PC-3 (cell line): ENCODE data around the gene ARFGEF2. TPM values are rescaled to one million over a fixed set of nuclear protein-coding genes. Genes with fewer than 3 reads are reported as not detected.

Source experiments
- ATAC-seq: fragments of 200-7000 bp; cut with Tn5 transposase; 2 replicates; pipeline ENCODE4 v1.9.1; 2020; ENCODE audit warnings: mild to moderate bottlenecking, moderate library complexity
- BruUV-seq: library from RNA; stranded (reverse); fragments of 400-500 nt; replicated peaks from 2 replicates; lab custom pipeline; 2021; lab: Mats Ljungman, UMichigan
- CTCF ChIA-PET: fragments of 300-600 bp; sonication (Branson Sonifier 250); formaldehyde crosslinking; loops from one replicate; lab custom pipeline; 2022; ENCODE audit warnings: antibody characterized with exemption; lab: Charles Lee
- POLR2A ChIA-PET: fragments of 300-600 bp; sonication (Branson Sonifier 250); formaldehyde crosslinking; loops from one replicate; lab custom pipeline; 2022; ENCODE audit warnings: antibody characterized with exemption; ENCODE audit not compliant: unreplicated experiment; lab: Charles Lee
- DNase-seq: peaks from one replicate; pipeline ENCODE4 v3.0.0-alpha.2; 2015
- H2AFZ ChIP-seq: fragments of 300-600 bp; sonication (generic); 2 replicates; pipeline ENCODE4 v1.6.0; 2016; ENCODE audit warnings: antibody characterized with exemption, low read length
- H3F3A ChIP-seq: fragments of 300-600 bp; sonication (generic); one replicate; pipeline ENCODE4 v1.6.0; 2017; ENCODE audit warnings: antibody characterized with exemption, low read length, control low read depth, mild to moderate bottlenecking; ENCODE audit not compliant: unreplicated experiment
- H3K27ac ChIP-seq: fragments of 300-600 bp; sonication (generic); 2 replicates; pipeline ENCODE4 v1.5.1; 2016; ENCODE audit warnings: mild to moderate bottlenecking, low read length
- H3K27me3 ChIP-seq: fragments of 300-600 bp; sonication (generic); 2 replicates; pipeline ENCODE4 v1.6.1; 2016; ENCODE audit warnings: low read length, mixed read lengths
- H3K36me3 ChIP-seq: fragments of 300-600 bp; sonication (generic); 2 replicates; pipeline ENCODE4 v1.6.1; 2016; ENCODE audit warnings: low read depth, mixed run types, low read length, mixed read lengths
- H3K4me1 ChIP-seq: fragments of 300-600 bp; sonication (generic); 2 replicates; pipeline ENCODE4 v1.5.1; 2016; ENCODE audit warnings: low read length; ENCODE audit not compliant: insufficient read depth
- H3K4me2 ChIP-seq: fragments of 300-600 bp; sonication (generic); 2 replicates; pipeline ENCODE4 v1.6.0; 2016; ENCODE audit warnings: low read length
- H3K4me3 ChIP-seq: fragments of 300-600 bp; sonication (generic); 2 replicates; pipeline ENCODE4 v1.5.1; 2016; ENCODE audit warnings: mild to moderate bottlenecking, low read length, mixed read lengths
- H3K79me2 ChIP-seq: fragments of 300-600 bp; sonication (generic); 2 replicates; pipeline ENCODE4 v1.6.1; 2017; ENCODE audit warnings: low read length, mixed read lengths
- H3K9ac ChIP-seq: fragments of 300-600 bp; sonication (generic); 2 replicates; pipeline ENCODE4 v1.6.0; 2016; ENCODE audit warnings: mild to moderate bottlenecking, low read length
- H3K9me2 ChIP-seq: fragments of 300-600 bp; sonication (generic); replicated peaks from 2 replicates; pipeline ENCODE4 v1.6.1; 2016; ENCODE audit warnings: mixed run types, low read length, mixed read lengths
- H3K9me3 ChIP-seq: fragments of 300-600 bp; sonication (generic); 2 replicates; pipeline ENCODE4 v1.6.1; 2016; ENCODE audit warnings: low read length, mixed read lengths
- H4K20me1 ChIP-seq: fragments of 300-600 bp; sonication (generic); 2 replicates; pipeline ENCODE4 v1.6.1; 2016; ENCODE audit warnings: low read length, mixed read lengths
- CTCF ChIP-seq: fragments of 300-600 bp; sonication (generic); conservative IDR thresholded peaks from 2 replicates; pipeline ENCODE4 v1.5.1; 2017; ENCODE audit warnings: antibody characterized with exemption, low read depth, mild to moderate bottlenecking, low read length
- EZH2 ChIP-seq: fragments of 300-600 bp; sonication (generic); IDR thresholded peaks from one replicate; pipeline ENCODE4 v1.6.1; 2017; ENCODE audit warnings: antibody characterized with exemption, mild to moderate bottlenecking, low read length; ENCODE audit not compliant: unreplicated experiment
- EZH2phosphoT487 ChIP-seq: fragments of 300-600 bp; sonication (generic); IDR thresholded peaks from 2 replicates; pipeline ENCODE4 v1.6.1; 2018; ENCODE audit warnings: mild to moderate bottlenecking, antibody characterized with exemption, low read length, borderline replicate concordance
- intact Hi-C: fragments of 100-400 bp; cut with micrococcal nuclease; formaldehyde crosslinking; loops from 2 replicates; pipeline ENCODE4 v1.9.0; 2023
- total RNA-seq: library from RNA; depleted of rRNA; stranded (reverse); fragments of >200 nt; gene quantifications from 2 replicates; pipeline ENCODE4 v1.2.3, GENCODE V29; 2014

ARFGEF2 gene
- total RNA-seq, 1 experiment from 2014 or later, result 33.5 TPM

- no TSS peak for BruUV-seq
- TF ChIP-seq CTCF (no peak), EZH2phosphoT487 (no peak), EZH2 (no peak)
- ChIA-PET POLR2A (interaction anchor here (0.6 kb wide), 1 partner anchor 11 kb away, joined by 29 read pairs; no protein-coding TSS in a partner anchor), CTCF (no interaction called here)
- Histone ChIP-seq H3K79me2 (no peaks in the 10 kb centered on the region), H3K9me3 (no peaks in the 10 kb centered on the region), H3F3A (no peaks in the 10 kb centered on the region), H3K4me2 (no peak overlapping the region), H3K27me3 (no peaks in the 10 kb centered on the region), H3K36me3 (no peaks in the 10 kb centered on the region), H2AFZ (no peak overlapping the region), H3K4me1 (peaks cover 13% of the 10 kb centered on the region), H3K4me3 (no peak overlapping the region), H3K9me2 (no peaks in the 10 kb centered on the region), H3K27ac (no peak overlapping the region), H4K20me1 (no peaks in the 10 kb centered on the region), H3K9ac (no peak overlapping the region)
- DNase-seq (no peak), ATAC-seq (no peak)
- intact Hi-C loops, result no loop called here
Measured at GRCh38 chr20:48893374-48893773, 28.1 kb upstream of the ARFGEF2 start.

- ChIA-PET POLR2A (interaction anchor here (0.5 to 0.7 kb wide), 3 partner anchors 25 to 179 kb away, joined by 3 to 11 read pairs (median 4); no protein-coding TSS in a partner anchor), CTCF (interaction anchor here (0.6 to 2.5 kb wide), 2 partner anchors 47 to 240 kb away, joined by 3 to 27 read pairs; no protein-coding TSS in a partner anchor)
- Histone ChIP-seq H3K9ac (peak overlapping the region; percentile 19; the same call in 1 of the 2 replicates), H3K79me2 (no peaks in the 10 kb centered on the region), H3F3A (no peaks in the 10 kb centered on the region), H3K27ac (peak overlapping the region; percentile 78), H4K20me1 (no peaks in the 10 kb centered on the region), H3K9me2 (no peaks in the 10 kb centered on the region), H3K27me3 (no peaks in the 10 kb centered on the region), H3K4me1 (peaks cover 18% of the 10 kb centered on the region), H3K36me3 (no peaks in the 10 kb centered on the region), H3K9me3 (no peaks in the 10 kb centered on the region), H3K4me3 (peak overlapping the region; percentile 8; the same call in 1 of the 2 replicates), H3K4me2 (peak overlapping the region; percentile 67), H2AFZ (0 out of 2 replicates have a peak overlapping the region, but pooled peaks have one; percentile 24)
- ATAC-seq (peak; percentile 97), DNase-seq (peak; percentile 96)
- TF ChIP-seq EZH2, result no peak
- BruUV-seq, result TSS peak; percentile 98
- intact Hi-C loops, result loop anchor here (2.0 kb wide), 1 partner anchor 63 kb away; no protein-coding TSS in a partner anchor
Measured at GRCh38 chr20:48897305-48898010, 24.1 kb upstream of the ARFGEF2 start.

GRCh38 chr20:48898210-48898609 is 23.3 kb upstream of the ARFGEF2 start:
- DNase-seq, result peak; percentile 86
- H3K27me3 ChIP-seq, result no peaks in the 10 kb centered on the region
- CTCF ChIA-PET, result interaction anchor here (2.5 kb wide), 1 partner anchor 241 kb away, joined by 27 read pairs; no protein-coding TSS in a partner anchor
- POLR2A ChIA-PET, result interaction anchor here (0.6 kb wide), 1 partner anchor 444 kb away, joined by 5 read pairs; no protein-coding TSS in a partner anchor
- H3K27ac ChIP-seq, result peak overlapping the region; percentile 78
- no peaks in the 10 kb centered on the region for H3K9me3 ChIP-seq
- no peaks in the 10 kb centered on the region for H4K20me1 ChIP-seq
- H3K4me1 ChIP-seq, result peaks cover 18% of the 10 kb centered on the region
- H3K9me2 ChIP-seq, result no peaks in the 10 kb centered on the region
- H3K36me3 ChIP-seq, result no peaks in the 10 kb centered on the region
- peak; percentile 57 for ATAC-seq
- H3K4me3 ChIP-seq, result no peak overlapping the region
- no peaks in the 10 kb centered on the region for H3F3A ChIP-seq
- BruUV-seq, result no TSS peak
- no peak for TF ChIP-seq CTCF
- no peak for TF ChIP-seq EZH2
- no peak for TF ChIP-seq EZH2phosphoT487
- peak overlapping the region; percentile 67 for H3K4me2 ChIP-seq
- H3K79me2 ChIP-seq, result no peaks in the 10 kb centered on the region
- 0 out of 2 replicates have a peak overlapping the region, but pooled peaks have one; percentile 24 for H2AFZ ChIP-seq
- no peak overlapping the region for H3K9ac ChIP-seq
- intact Hi-C loops, result no loop called here
